NB4 (cell line): ENCODE results near the gene HSD17B1.

Source experiments
- CTCF ChIP-seq: IDR thresholded peaks from one replicate; pipeline ENCODE4 v1.5.1; 2012; ENCODE audit warnings: low read depth, low read length
- MYC ChIP-seq: IDR thresholded peaks from 2 replicates; pipeline ENCODE4 v1.6.1; 2011; ENCODE audit warnings: low read depth, low read length
- POLR2A ChIP-seq: IDR thresholded peaks from 2 replicates; pipeline ENCODE4 v1.6.1; 2011; ENCODE audit warnings: mild to moderate bottlenecking; ENCODE audit not compliant: insufficient read length; ENCODE audit errors: extremely low read depth

- TF ChIP-seq CTCF (no peak), POLR2A (no peak), MYC (no peak)
Observed at GRCh38 chr17:42519546-42520491, 32.9 kb upstream of the HSD17B1 start.
